ENCODE data around the gene OBSCN.
"Not testable (repeated sequence)": the region's sequence is repeated elsewhere in the genome, so short reads cannot be mapped to it uniquely, and the experiment has no call there.

The OBSCN gene

DNA sequence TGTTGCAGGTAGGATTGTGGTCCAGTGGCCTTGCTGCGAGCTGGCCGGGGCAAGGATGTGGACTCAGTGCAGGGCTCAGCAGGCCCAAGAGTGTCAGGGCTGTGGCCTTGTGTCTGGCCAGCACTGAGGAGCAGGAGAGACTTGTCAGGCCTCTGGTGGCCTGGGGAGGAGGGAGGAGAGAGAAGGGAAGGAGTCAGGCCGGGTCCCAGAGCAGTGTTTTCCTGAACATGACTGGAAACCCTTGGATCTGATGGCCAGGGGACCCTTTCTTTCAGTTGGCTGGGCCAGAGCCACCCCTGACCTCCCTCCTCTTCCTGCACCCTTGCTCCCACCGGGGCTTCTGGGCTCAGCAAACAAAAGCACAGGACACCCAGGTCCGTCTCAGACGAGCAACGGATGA, 37.2 kb upstream of the OBSCN start:
- DNase-seq (ENCODE audit: low spot score): no peak

GRCh38 chr1:228171221-228171891, 36.5 kb upstream of the OBSCN start:
- no peak for DNase-seq (ENCODE audit: low spot score)

GRCh38 chr1:228172591-228173527, 35.0 kb upstream of the OBSCN start:
- no peak for DNase-seq (ENCODE audit: low spot score)

- DNase-seq (ENCODE audit: low spot score): not testable (repeated sequence)
Observed at GRCh38 chr1:228173528-228174481, 34.0 kb upstream of the OBSCN start.

DNA sequence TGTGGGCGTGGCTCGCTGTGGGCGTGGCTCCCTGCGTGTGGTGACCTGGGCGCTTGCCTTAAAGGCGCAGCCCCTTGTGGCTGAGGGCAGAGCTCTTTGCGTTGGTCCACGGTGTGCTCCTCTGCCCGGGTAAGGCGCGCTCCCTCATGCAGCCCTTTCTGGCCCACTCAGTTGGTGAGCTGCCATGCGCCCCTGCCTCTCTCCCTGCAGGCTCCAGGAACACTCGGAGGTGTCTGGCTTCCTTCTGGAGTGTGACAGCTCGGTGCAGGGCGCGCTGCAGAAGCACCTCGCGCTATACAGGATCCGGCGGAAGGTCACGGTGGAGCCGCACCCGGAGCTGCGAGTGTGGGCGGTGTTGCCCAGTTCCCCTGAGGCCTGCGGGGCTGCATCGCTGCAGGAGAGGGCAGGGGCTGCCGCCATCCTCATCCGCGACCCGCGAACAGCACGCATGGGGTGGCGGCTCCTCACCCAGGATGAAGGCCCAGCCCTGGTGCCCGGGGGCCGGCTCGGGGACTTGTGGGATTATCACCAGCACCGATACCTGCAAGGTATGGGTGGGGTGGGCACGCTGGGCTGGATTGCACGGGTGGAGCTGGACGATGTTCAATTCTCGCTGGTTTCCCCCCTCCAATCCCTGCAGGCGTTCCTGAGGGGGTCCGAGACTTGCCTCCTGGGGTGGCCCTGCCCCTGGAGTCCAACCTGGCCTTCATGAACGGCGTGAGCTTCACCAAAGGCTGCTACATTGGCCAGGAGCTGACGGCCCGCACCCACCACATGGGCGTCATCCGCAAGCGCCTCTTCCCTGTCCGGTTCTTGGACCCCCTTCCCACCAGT, 33.1 kb upstream of the OBSCN start:
- DNase-seq (ENCODE audit: low spot score): peak; percentile 52

DNA sequence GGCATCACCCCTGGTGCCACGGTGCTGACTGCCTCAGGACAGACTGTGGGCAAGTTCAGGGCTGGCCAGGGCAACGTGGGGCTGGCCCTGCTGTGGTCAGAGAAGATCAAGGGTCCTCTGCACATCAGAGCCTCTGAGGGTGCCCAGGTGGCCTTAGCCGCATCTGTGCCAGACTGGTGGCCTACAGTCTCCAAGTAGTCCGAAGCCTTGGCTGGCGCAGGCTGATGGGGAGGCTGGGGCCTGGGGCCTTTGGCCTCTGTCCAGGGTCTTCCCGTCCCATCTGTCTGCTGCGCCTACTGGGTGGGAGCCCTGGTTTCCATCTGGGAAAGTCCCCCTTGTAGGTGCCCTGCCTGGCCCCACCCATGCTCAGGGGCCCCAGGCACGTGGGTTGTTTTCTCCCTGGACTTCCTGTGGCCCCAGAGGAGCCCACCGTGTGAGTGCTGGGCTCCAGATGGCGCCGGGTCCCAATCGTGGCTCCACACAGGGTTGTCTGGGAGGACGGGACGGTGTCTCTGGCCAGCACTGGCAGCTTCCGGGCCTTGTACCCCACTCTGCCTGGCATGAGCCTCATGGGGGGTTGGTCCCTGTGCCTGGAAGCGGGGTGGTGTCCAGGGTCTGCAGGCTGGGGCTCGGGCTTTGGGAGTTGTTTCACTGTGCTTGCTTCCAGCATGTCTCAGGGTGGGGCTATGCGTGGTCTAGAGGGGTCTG, 32.4 kb upstream of the OBSCN start:
- no peak for DNase-seq (ENCODE audit: low spot score)

DNA sequence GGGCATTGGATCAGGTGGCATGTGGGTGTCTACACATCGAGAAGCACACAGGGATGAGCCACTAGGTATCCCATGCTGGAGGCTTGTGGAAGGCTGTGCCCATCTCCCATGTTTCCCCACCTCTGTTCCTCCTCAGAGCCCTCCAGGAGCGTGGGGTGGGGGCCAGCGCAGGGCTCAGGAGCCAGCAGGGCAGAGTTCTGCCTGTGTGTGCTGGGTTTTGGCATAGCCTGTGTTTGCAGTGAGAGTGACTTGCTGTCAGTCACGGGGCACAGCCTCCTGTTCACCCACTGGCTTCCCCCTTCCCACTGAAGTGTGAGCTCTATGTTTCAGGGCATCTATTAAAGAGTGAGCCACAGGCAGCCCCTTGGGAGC, 31.8 kb upstream of the OBSCN start:
- DNase-seq (ENCODE audit: low spot score): no peak

DNA sequence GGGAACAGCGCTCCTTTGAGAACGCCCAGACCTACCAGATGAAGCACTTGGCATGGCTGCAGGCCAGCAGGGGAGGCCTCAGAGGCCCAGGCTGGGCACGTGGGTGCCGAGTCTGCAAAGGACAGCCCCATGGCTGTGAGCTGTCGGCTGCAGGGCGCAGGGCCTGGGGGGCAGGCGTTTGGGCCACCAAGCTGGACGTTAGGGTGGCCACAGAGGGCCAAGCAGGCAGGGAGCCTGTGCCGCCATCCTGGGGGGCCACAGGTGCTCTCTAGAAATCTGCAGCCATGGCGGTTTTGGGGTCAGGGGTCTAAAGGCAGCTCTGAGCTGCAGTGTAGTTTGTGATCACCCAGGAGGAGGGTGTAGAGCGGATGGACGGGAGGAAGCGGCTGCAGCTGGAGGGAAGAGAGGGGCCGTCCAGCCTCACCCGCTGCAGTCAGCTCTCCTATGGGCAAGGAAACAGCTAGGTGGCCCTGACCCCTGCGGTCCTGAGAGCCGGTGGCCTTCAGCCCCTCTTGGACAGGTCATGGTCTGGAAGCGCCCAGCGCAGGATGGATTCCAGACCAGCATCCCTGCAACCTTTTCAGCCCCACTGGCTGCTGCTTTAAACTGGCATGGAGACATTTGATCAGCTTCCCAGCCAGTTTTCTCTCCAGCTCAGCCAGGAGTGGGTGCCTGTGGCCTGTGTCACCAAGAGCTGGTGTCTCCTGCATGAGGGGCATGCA, 31.2 kb upstream of the OBSCN start:
- DNase-seq (ENCODE audit: low spot score): no peak

- no peak for DNase-seq (ENCODE audit: low spot score)
Observed at GRCh38 chr1:228177183-228177475, 30.7 kb upstream of the OBSCN start.

DNA sequence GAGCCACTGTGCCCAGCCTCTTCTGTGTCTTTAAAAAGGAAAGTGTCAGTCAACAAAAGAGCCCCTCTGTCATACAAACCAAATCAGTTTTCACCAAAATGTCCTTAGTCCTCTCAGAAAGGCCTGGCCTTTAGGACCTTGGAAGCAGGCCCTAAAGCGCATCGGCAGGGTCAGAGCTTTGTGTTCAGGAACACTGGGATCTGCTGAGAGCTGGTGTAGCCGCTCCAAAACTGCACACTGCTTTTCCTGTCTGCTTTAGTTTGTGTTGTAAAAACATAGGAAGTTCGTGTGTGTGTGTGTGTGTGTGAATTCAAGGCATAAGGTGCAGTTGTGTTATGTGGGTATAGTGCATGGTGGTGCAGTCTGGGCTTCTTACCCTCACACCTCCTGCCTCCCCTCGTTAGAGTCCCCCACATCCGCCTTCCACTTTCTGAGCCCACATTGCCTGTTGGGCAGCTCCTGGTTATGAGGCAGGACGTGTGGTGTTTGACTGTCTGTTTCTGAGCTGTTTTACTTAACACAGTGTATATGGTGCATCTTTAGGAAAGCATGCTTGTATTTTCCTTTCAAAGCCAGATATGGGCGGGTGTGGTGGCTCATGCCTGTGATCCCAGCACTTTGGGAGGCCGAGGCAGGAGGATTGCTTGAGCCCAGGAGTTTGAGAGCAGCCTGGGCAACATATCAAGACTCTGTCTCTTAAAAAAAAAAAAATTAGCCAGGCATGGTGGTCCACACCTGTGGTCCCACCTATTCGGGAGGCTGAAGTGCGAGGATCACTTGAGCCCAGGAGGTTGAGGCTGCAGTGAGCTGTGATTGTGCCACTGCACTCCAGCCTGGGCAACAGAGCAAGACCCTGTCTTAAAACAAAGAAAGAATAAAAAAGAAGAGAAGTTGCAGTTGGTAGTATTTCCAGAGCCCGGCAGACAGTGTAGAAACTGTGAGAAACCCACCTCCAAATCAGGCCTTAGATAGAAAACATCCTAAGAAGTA, 29.8 kb upstream of the OBSCN start:
- no peak for DNase-seq (ENCODE audit: low spot score)

DNA sequence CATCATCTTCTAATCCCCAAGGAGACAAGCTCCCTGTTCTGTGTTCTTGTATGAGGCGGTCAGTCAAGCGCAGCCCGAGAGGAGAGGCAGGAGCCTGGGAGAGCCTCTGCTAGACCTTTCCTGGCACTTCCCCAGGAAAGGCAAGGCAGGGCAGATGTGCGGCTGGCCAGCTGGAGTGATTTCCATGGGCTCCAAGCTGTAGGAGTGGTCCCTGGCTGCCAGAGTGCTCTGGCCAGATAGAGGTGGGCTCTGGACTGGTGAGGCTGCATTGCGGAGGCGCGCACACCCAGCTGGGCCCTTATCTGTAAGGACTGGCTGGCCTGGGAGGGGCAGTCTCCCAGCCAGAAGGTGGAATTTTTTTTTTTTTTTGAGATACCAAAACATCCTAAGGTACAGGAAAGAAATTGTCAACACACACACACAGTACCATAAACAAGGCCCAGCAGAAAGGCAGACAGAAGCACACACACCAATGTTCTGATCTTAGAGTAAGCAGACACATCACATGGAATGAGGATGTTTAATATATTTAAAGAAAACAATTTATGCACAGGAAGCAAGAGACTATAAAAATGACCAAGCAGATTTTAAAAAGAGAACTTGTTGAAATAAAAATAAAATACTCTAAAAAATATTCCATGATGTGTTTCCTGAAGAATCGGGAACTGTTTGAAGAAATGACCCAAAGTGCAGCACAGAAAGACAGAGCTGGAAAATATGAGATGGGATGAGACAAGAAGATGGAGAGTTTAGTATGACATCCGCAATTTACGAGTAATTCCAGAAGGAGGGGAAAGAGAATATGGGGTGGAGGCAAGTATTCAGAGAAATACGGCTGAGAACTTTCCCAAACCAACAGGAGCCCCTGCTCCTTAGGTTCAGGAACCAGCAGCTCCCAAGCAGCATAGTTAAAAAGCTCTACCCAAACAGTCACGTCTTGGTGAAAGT, 28.8 kb upstream of the OBSCN start:
- no peak for DNase-seq (ENCODE audit: low spot score)

DNA sequence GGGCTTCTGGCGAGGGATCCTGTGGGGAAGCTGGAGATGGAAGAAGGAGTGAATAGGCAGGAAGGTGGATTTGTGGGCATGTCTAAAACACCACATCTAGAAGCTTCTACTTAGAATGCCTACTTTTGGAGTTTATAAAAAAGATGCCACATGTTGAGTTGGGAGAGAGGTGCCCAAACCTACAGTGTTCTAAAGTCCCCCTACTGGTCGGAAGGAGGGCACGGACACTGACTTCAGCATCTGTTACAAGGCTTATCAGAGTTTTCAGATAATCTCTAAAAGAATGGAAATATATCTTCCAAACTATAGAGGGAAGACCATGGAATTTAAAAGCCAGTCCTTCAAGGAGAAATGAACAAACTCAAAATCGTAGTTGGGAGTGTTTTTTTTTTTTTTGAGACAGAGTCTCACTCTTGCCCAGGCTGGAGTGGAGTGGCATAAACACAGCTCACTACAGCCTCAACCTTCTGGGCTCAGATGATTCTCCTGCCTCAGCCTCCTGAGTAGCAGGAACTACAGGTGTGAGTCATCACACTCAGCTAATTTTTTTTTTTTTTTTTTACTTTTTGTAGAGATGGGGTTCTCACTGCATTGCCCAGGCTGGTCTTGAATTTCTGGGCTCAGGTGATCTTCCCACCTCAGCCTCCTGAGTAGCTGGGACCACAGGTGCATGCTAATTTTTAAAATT, 27.4 kb upstream of the OBSCN start:
- DNase-seq (ENCODE audit: low spot score): no peak

DNA sequence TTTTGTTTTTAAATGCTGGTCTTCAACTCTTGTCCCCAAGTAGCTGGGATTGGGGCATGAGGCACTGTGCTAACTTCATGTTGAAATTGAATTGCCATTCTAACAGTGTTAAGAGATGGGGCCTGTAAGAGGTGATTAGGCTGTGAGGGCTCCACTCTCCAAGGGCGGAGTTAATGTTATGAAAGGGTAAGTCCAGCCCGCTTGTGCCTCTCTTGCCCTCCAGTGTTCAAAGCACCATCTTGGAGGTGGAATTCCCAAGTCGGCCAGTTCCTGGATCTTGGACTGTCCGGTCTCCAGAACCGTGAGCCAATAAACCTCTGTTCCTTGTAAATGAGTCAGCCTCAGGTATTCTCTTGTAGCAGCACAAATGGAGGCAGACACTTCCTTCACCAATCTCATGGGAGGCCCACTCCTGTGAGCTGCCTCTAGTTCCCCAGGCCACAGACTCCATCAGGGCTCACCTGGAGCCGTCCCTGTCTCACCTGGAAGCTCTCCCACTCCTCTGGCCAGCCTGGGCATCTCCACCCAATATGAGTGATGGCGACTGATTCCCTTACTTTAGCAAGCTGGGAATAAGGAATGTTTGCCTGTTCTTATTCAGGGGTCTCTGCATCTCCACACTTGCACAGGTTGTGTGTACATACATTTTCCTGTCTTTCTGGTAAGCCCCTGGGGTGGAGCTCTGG, 26.7 kb upstream of the OBSCN start:
- no peak for DNase-seq (ENCODE audit: low spot score)

- DNase-seq (ENCODE audit: low spot score): no peak
Observed at GRCh38 chr1:228181645-228182034, 26.2 kb upstream of the OBSCN start.

DNA sequence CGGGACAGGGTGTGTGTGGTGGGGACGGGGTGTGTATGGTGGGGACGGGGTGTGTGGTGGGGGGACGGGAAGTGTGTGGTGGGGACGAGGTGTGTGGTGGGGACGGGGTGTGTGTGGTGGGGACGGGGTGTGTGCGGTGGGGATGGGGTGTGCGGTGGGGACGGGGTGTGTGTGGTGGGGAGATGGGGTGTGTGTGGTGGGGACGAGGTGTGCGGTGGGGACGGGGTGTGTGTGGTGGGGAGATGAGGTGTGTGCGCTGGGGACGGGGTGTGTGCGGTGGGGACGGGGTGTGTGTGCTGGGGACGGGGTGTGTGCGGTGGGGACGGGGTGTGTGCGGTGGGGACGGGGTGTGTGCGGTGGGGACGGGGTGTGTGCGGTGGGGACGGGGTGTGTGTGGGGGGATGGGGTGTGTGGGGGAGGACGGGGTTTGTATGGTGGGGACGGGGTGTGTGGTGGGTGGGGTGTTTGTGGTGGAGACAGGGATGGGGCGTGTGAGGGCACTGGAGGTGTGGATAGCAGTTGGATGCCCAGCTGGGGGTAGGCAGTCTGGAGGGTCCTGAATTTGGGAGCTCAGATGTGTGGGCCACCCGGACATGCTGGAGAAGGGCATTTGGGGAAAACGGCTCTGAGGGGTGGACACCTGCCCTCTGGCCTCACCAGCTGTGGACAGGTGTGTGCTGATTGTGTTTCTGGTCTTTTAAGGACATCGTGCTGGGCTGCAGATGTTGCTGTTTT, 25.4 kb upstream of the OBSCN start:
- DNase-seq (ENCODE audit: low spot score): no peak

GRCh38 chr1:228184152-228184551, 23.7 kb upstream of the OBSCN start:
- no peak for DNase-seq (ENCODE audit: low spot score)

All from AG20443 (cell line).